NCI-H510A (cell line): ENCODE results near the gene SRCAP.

ENCODE experiments used
- DNase-seq: peaks from one replicate; lab custom pipeline; 2025; lab: John Stamatoyannopoulos, UW

The SRCAP gene

GRCh38 chr16:30775392-30776188, 76.6 kb downstream of the SRCAP start:
- DNase-seq: peak; percentile 76

- DNase-seq: no peak
Measured at GRCh38 chr16:30777591-30778297, 78.8 kb downstream of the SRCAP start.

GRCh38 chr16:30778549-30779244, 79.7 kb downstream of the SRCAP start:
- DNase-seq: no peak

- no peak for DNase-seq
Measured at GRCh38 chr16:30779596-30779995, 80.6 kb downstream of the SRCAP start.

GRCh38 chr16:30780021-30780420, 81.0 kb downstream of the SRCAP start:
- no peak for DNase-seq

- no peak for DNase-seq
Measured at GRCh38 chr16:30780549-30780948, 81.6 kb downstream of the SRCAP start.

- no peak for DNase-seq
Measured at GRCh38 chr16:30782486-30783279, 83.7 kb downstream of the SRCAP start.

GRCh38 chr16:30783280-30784109, 84.5 kb downstream of the SRCAP start:
- no peak for DNase-seq

GRCh38 chr16:30784215-30784614, 85.2 kb downstream of the SRCAP start:
- no peak for DNase-seq

DNA sequence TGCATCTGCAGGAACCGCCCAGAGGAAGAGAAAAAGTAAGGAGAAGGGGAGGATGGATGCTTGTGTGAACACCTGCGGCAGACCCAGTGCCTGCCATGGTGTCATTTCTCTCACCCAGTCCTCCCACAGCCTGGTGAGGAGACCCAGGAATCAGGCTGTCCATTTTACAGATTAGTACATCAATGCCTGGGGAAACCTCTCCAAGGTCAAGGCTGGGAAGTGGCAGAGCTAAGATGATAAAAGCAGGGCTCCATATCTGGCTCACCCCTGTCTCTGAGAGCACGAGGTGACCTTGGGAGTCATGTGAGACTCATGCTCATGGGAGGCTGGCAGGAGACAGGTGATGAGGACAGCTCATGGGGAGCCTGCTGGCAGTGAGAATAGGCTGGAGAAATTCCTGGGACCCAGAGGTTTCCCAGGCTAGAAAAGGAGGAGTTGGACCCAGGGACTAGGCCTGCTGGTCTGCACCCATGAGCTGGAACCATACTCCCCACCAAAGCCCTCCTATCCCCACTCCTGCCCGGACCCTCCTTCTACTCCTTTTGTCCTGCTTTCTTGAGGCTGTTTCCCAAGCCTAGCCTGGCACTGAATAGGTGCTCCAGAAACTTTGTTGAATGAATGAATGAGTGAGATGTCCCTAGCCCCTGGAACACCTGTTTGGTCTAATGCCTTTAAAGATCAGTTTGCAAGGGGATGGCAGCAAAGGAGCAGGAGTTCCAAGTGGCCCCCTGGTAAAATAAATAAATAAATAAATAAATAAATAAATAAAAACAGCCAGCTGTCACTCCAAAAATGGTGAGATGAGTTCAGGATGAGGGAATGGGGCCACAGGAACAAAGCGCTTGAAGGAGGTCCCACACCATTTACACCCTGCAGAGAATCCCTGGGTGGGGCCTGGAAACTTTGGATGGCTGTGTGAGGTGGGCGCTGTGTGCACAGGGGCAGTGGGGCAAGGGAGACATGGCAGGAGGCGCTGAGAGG, 86.4 kb downstream of the SRCAP start:
- no peak for DNase-seq

- no peak for DNase-seq
Measured at GRCh38 chr16:30786115-30786935, 87.4 kb downstream of the SRCAP start.

DNA sequence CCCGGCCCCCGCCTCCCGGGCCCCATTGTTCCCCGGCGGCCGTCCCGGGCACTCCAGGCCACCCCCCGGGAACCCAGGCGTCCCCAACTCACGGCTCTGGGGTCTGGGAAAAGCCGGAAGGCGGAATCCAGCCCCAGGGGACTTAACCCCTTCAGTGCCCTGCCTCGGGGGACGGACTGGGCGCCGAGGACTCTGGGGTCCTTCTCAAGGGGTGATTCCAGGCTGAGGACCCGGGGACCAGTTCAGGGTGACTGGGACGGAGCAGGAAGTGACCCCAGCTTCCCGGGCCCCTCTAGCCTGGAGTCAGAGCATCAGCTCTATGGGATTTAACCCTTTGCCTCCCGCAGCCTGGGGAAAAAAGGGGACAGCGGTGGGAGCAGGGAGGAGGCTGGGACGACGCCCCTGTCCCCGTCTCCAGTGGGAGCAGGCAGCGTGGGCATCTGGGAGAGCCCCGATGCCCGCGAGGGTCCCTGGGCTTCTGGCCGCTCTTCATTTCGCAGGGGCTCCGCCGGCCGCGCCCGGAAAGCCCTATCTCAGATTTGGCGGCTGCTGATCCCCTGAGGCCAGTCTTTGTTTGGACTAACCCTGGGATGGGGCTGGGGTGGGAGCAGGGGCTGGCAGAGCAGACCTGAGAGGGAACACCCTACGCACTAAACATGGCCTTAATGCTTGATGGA, 88.1 kb downstream of the SRCAP start, which contains the start of gene ZNF629:
Gene ZNF629 (minus strand): TSS at position 270 of the 677 bp plus-strand sequence. CDS start 2,723 bp downstream, outside the sequence.
- peak; percentile 79 for DNase-seq

DNA sequence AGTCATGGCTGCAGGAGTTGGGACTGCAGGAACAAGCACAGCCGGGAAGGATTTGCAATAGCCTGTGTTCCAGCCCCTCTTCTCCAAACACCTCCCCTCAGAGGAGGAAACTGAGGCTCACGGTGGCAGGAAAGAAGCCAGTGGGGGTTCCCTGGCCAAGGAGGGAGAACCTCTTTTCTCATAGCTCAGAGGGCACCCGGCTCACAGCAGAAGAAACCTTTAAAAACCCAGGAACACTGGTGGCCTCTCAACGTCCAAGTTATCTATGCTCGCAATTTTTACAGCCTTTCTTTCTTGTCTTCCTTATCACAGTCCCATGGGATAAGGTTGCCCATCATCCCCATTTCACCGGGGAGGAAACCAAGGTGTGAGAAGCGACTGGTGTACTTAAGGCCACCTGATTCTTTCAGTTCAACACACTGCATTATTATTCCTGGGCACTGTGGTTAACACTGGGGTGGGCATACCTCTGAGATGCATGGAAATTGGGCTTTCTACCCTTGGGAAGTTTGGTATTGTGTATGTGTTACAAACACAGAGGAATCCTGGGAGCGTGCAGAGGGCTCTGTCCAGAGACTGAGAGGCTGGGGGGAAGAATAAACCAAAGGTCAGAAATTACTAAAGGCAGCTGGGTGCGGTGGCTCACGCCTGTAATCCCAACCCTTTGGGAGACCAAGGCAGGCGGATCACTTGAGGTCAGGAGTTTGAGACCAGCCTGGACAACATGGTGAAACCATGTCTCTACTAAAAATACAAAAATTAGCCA, 88.8 kb downstream of the SRCAP start:
- DNase-seq: no peak
